Spinal cord (tissue), 10 donors: ENCODE data around the gene TMEM87A. TPM values are rescaled to one million over a fixed set of nuclear protein-coding genes. Genes with fewer than 3 reads are reported as not detected.

Experiments used
- DNase-seq, 6 donors: peaks; one replicate each; pipeline versions ENCODE4 v3.0.0 to v3.0.0-alpha.2; 2013 to 2015; ENCODE audit warnings: low spot score in 6 of 6, low read depth in 4 of 6
- H3K27ac ChIP-seq: one replicate; pipeline ENCODE4 v1.5.1; 2013; ENCODE audit warnings: low read depth, low read length, control low read depth
- H3K27me3 ChIP-seq: one replicate; pipeline ENCODE4 v1.6.1; 2013; ENCODE audit warnings: low read length; ENCODE audit not compliant: control insufficient read depth, insufficient read depth
- H3K36me3 ChIP-seq: one replicate; pipeline ENCODE4 v1.6.1; 2013; ENCODE audit warnings: low read length; ENCODE audit not compliant: control insufficient read depth, insufficient read depth
- H3K4me1 ChIP-seq: one replicate; pipeline ENCODE4 v1.6.1; 2013; ENCODE audit warnings: low read length; ENCODE audit not compliant: control insufficient read depth, insufficient read depth
- H3K4me3 ChIP-seq: one replicate; pipeline ENCODE4 v1.5.1; 2013; ENCODE audit warnings: low read depth, low read length, control low read depth
- H3K9me3 ChIP-seq: one replicate; pipeline ENCODE4 v1.6.1; 2013; ENCODE audit warnings: low read length; ENCODE audit not compliant: control insufficient read depth, insufficient read depth
- WGBS: methylation state at CpG from one replicate; pipeline ENCODE4 v1.1.5; 2013; ENCODE audit warnings: missing lambda C conversion rate; ENCODE audit not compliant: insufficient coverage; 5-methylcytosine and 5-hydroxymethylcytosine counted together
- polyA plus RNA-seq, 2 donors: library from polyadenylated mRNA; unstranded; fragments of 120-200 nt; gene quantifications; one replicate each; pipeline ENCODE4 v1.2.1, GENCODE V29; 2013; ENCODE audit not compliant: insufficient read length in 2 of 2
- total RNA-seq, 2 donors: library from RNA; depleted of rRNA in 1 of 2; stranded (reverse); fragments of 120-200 nt in 1 of 2; fragments of >200 nt in 1 of 2; gene quantifications; one replicate each; pipeline versions ENCODE4 v1.2.3 to v1.2.4, GENCODE V29; 2013 to 2014
- donor health status: healthy.

The TMEM87A gene
- total and polyA plus RNA-seq, 4 donors: 52.6 to 95.1 (median 58.1) TPM

- WGBS: no CpG with 5 or more reads among the region's 1 CpG
- peaks cover 3% of the 10 kb centered on the region for H3K36me3 ChIP-seq
- no peaks in the 10 kb centered on the region for H3K27me3 ChIP-seq
- no peaks in the 10 kb centered on the region for H3K4me1 ChIP-seq
- DNase-seq: no peak
- H3K4me3 ChIP-seq: no peak overlapping the region
- H3K27ac ChIP-seq: no peak overlapping the region
- H3K9me3 ChIP-seq: no peaks in the 10 kb centered on the region
These were observed 15.9 kb upstream of the TMEM87A start for GRCh38 chr15:42289166-42289565.

GRCh38 chr15:42287931-42288330, 14.7 kb upstream of the TMEM87A start:
- Histone ChIP-seq H3K27me3 (no peaks in the 10 kb centered on the region), H3K27ac (no peak overlapping the region), H3K9me3 (no peaks in the 10 kb centered on the region), H3K4me1 (no peaks in the 10 kb centered on the region), H3K36me3 (peaks cover 3% of the 10 kb centered on the region), H3K4me3 (no peak overlapping the region)
- WGBS: no CpG with 5 or more reads among the region's 4 CpGs
- no peak for DNase-seq

DNA sequence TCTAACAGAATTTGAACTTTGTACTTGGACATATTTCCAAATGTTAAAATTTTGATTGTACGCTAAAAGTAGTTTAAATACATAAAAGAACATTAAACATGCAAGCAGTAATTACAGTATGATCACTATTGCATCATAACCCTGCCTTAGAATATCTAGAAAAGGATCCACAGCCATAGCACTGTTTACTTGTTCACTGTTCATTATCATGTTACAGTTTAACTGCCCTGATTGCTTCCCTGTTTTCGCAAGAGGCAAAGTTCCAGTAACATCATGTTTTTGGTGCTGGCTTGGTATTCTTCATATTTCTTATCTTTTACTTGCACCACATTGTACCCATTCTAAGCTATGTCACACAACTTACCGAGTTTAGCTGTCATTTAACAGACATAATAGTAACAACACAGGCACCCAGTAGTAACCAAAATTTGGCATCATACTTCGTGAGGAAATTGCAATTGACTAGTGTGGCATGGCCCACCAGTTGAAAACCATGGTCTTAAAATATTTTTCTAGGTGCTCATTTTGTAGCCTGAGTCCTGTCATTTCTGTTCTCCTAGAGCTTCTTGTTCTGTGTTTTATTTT, 13.3 kb upstream of the TMEM87A start:
- Histone ChIP-seq H3K36me3 (no peaks in the 10 kb centered on the region), H3K9me3 (no peaks in the 10 kb centered on the region), H3K27me3 (no peaks in the 10 kb centered on the region), H3K4me1 (no peaks in the 10 kb centered on the region), H3K4me3 (no peak overlapping the region), H3K27ac (no peak overlapping the region)
- DNase-seq: no peak
- 65% methylated on average over 2 of the region's 4 CpGs for WGBS

- no peak for DNase-seq
- no peaks in the 10 kb centered on the region for H3K27me3 ChIP-seq
- H3K4me1 ChIP-seq: no peaks in the 10 kb centered on the region
- no peaks in the 10 kb centered on the region for H3K9me3 ChIP-seq
- 100% methylated on average over 1 of the region's 1 CpG for WGBS
- H3K27ac ChIP-seq: no peak overlapping the region
- peaks cover 2% of the 10 kb centered on the region for H3K36me3 ChIP-seq
- H3K4me3 ChIP-seq: no peak overlapping the region
These were observed 11.8 kb upstream of the TMEM87A start for GRCh38 chr15:42285034-42285433.

DNA sequence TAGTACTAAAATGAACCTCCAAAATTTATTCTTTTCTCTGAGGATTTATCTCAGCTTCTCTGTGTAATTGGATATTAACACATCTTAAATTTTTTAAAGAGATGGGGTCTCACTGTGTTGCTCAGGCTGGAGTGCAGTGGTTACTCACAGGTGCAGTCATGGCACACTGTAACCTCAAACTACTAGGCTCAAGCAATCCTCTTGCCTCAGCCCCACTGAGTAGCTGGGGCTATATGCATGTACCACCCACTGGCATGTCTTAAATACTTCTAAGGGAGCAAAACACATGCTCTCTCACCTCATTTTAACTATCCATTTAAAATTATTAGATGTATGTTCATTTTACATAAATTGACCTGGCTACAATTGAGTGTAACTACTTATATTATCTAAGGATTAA, 11.3 kb upstream of the TMEM87A start:
- Histone ChIP-seq H3K9me3 (no peaks in the 10 kb centered on the region), H3K4me3 (no peak overlapping the region), H3K27me3 (no peaks in the 10 kb centered on the region), H3K36me3 (peaks cover 2% of the 10 kb centered on the region), H3K4me1 (no peaks in the 10 kb centered on the region), H3K27ac (no peak overlapping the region)
- no peak for DNase-seq

GRCh38 chr15:42283671-42284070, 10.4 kb upstream of the TMEM87A start:
- H3K4me3 ChIP-seq: no peak overlapping the region
- DNase-seq: no peak
- 79% methylated on average over 2 of the region's 3 CpGs for WGBS
- H3K27me3 ChIP-seq: no peaks in the 10 kb centered on the region
- no peaks in the 10 kb centered on the region for H3K4me1 ChIP-seq
- peaks cover 3% of the 10 kb centered on the region for H3K36me3 ChIP-seq
- H3K27ac ChIP-seq: no peak overlapping the region
- H3K9me3 ChIP-seq: no peaks in the 10 kb centered on the region

DNA sequence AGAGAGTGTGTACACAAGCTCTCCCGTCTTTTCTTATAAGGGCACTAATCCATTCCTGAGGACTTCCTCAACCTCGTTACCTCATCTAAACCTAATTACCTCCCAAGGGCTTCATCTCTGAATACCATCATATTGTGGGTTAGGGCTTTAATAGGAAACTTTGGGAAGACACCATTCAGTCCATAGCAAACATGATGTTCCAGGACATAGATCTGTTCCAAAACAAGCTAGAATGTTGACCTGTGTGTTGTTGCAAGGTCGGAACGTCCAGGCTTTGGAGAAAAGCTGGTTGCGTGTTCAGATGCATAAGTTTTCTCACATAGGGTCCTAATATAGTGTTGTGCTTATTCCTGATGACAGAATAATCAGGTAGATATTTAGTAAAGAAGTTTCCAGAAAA, 9.7 kb upstream of the TMEM87A start:
- Histone ChIP-seq H3K9me3 (no peaks in the 10 kb centered on the region), H3K27me3 (no peaks in the 10 kb centered on the region), H3K4me3 (no peak overlapping the region), H3K36me3 (peaks cover 5% of the 10 kb centered on the region), H3K27ac (no peak overlapping the region), H3K4me1 (no peaks in the 10 kb centered on the region)
- 41% methylated on average over 3 of the region's 5 CpGs for WGBS
- DNase-seq: no peak

GRCh38 chr15:42282344-42282743, 9.1 kb upstream of the TMEM87A start:
- no peak overlapping the region for H3K4me3 ChIP-seq
- H3K27ac ChIP-seq: no peak overlapping the region
- no peaks in the 10 kb centered on the region for H3K4me1 ChIP-seq
- H3K36me3 ChIP-seq: peaks cover 5% of the 10 kb centered on the region
- no peaks in the 10 kb centered on the region for H3K9me3 ChIP-seq
- no peak for DNase-seq
- no peaks in the 10 kb centered on the region for H3K27me3 ChIP-seq

GRCh38 chr15:42279234-42279723, 6.0 kb upstream of the TMEM87A start:
- H3K36me3 ChIP-seq: peaks cover 5% of the 10 kb centered on the region
- no peak overlapping the region for H3K4me3 ChIP-seq
- DNase-seq: no peak
- no peaks in the 10 kb centered on the region for H3K27me3 ChIP-seq
- peaks cover 10% of the 10 kb centered on the region for H3K4me1 ChIP-seq
- H3K27ac ChIP-seq: no peak overlapping the region
- 76% methylated on average over 3 of the region's 3 CpGs for WGBS
- H3K9me3 ChIP-seq: no peaks in the 10 kb centered on the region

DNA sequence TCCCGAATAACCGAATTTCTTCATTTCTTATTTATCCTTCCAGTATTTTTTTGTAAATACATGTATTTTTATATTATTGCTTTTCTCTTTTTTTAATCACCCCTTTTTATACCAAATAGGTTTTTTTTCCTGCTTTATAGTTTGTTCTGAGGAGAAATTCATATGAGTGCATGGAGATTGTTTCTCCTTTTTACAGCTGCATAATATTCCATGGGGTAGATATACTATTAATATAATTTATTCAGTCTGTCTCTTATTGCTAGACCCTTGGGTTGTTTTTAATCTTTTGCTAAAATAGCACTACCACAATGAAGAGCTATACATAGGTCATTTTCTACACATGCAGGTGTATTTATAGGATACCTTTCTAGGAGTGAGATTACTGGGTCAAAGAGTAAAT, 3.5 kb upstream of the TMEM87A start:
- Histone ChIP-seq H3K4me3 (no peak overlapping the region), H3K27ac (no peak overlapping the region), H3K27me3 (no peaks in the 10 kb centered on the region), H3K36me3 (peaks cover 5% of the 10 kb centered on the region), H3K4me1 (peaks cover 11% of the 10 kb centered on the region), H3K9me3 (no peaks in the 10 kb centered on the region)
- WGBS: no CpG with 5 or more reads among the region's 2 CpGs
- DNase-seq: no peak
